ENCODE data around the gene CLDN20.

GRCh38 chr6:155309150-155309549, 45.3 kb downstream of the CLDN20 start:
- no peak for TF ChIP-seq CTCF (IDR thresholded peaks at IDR 0.05)
- no peak for TF ChIP-seq POLR2A (IDR thresholded peaks at IDR 0.05)
